Memory B cell (primary cell): ENCODE data around the gene TNFRSF17.
"Not testable (repeated sequence)": the region's sequence is repeated elsewhere in the genome, so short reads cannot be mapped to it uniquely, and the experiment has no call there.

Experiments
- ATAC-seq: fragments of 150-1000 bp; cut with Tn5 transposase; 2 replicates; pipeline ENCODE4 v1.10.0; 2021; ENCODE audit warnings: low read depth, mild to moderate bottlenecking, moderate library complexity
- DNase-seq, 2 donors: peaks; one replicate each; pipeline ENCODE4 v3.0.0; 2022; ENCODE audit warnings: low spot score in 2 of 2
- H3K27ac Mint-ChIP-seq: one replicate; pipeline ENCODE4 v1.8.0; 2022; ENCODE audit warnings: mild to moderate bottlenecking, moderate library complexity, mixed read lengths
- H3K27me3 Mint-ChIP-seq: one replicate; pipeline ENCODE4 v1.8.0; 2022; ENCODE audit warnings: mixed read lengths
- H3K36me3 Mint-ChIP-seq: one replicate; pipeline ENCODE4 v1.8.0; 2022; ENCODE audit warnings: mild to moderate bottlenecking, mixed read lengths
- H3K4me1 Mint-ChIP-seq: one replicate; pipeline ENCODE4 v1.8.0; 2022; ENCODE audit warnings: mixed read lengths
- H3K4me3 Mint-ChIP-seq: one replicate; pipeline ENCODE4 v1.8.0; 2022; ENCODE audit warnings: mild to moderate bottlenecking, moderate library complexity, mixed read lengths
- H3K9me3 Mint-ChIP-seq: one replicate; pipeline ENCODE4 v1.8.0; 2022; ENCODE audit warnings: mixed read lengths

Gene TNFRSF17

DNA sequence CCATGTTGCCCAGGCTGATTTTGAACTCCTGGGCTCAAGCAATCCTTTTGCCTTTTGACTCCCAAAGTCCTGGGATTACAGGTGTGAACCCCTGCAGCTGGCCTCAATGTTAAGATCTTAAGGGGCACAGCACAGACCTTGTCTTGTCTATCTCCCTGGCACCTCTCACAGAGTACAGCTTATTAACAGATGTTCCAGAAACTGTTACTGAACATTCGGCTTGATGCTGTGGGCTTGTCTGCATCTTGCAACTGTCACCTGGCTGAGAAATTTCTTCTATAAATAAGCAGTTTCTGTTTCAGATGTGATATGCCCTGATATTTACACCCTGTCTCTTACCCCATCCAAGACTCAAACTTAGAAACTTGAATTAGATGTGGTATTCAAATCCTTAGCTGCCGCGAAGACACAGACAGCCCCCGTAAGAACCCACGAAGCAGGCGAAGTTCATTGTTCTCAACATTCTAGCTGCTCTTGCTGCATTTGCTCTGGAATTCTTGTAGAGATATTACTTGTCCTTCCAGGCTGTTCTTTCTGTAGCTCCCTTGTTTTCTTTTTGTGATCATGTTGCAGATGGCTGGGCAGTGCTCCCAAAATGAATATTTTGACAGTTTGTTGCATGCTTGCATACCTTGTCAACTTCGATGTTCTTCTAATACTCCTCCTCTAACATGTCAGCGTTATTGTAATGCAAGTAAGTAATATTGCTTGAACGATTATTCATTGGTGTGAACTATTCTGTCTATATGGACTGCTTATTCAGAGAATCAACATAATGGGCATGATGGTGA, at the start of gene TNFRSF17:
TSS of gene TNFRSF17 (plus strand) at position 450 of the 791 bp plus-strand sequence. CDS start at position 565, 115 bp downstream.
- peak within 1 kb of the TSS; percentile 81 for H3K4me3 Mint-ChIP-seq
- peak within 1 kb of the TSS; percentile 91 for H3K27ac Mint-ChIP-seq

DNA sequence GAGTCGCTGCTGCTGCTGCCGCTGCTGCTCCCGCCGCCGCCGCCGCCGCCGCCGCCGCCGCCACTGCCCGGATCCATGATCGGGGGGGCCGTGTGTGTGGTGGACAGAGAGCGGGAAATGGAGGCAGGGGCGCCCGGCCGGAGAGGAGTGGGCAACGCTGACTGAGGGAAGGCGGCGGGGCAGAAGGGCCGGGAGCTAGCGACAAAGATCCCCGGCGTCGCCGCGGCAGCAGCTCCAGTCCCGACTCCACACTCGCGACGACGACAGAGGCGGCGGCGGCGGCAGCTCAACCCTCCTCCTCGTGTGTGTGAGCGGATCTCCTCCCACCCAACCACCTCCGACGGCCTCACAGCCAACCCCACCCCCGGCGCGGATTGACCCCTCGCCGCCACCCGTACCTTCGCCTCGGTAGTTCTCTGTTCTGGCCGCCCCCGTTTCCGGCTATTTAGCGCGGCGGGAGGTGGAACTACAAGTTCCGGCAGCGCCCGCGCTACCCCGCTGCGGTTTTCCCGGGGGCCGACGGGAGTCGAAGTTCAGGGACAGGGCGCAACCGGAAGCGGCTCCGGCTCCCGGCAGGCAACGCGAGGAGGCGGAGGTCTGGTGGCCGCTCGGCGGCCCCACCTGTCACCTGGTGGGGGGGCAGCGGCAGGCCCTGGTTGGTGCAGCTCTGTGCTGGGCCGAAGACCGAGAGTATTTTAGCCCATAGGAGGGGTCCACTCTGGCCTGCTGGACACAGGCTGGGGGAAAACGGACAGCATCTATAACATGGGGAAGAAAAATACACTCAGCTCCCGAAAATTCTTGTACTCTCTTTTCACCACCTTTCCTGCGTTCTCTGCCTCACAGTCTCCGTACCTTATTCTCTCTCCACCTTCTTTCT, 49.1 kb upstream of the TNFRSF17 start, which contains the start of gene GSPT1:
TSS of gene GSPT1 (minus strand) at position 313 of the 880 bp plus-strand sequence. CDS start at position 77, 236 bp downstream.
- Mint-ChIP-seq H3K9me3 (no peaks in the 10 kb centered on the region), H3K4me1 (peaks cover 28% of the 10 kb centered on the region), H3K27me3 (peaks cover 3% of the 10 kb centered on the region), H3K4me3 (peak within 1 kb of the TSS; percentile 88), H3K27ac (peak within 1 kb of the TSS; percentile 90), H3K36me3 (peaks cover 1% of the 10 kb centered on the region)
- ATAC-seq (peak; percentile 83), DNase-seq (peak; percentile 96 to 99)

More for the DNA sequence above, at the start of gene TNFRSF17:
- H3K4me1 Mint-ChIP-seq, result peaks cover 28% of the 10 kb centered on the region
- ATAC-seq (peak; percentile 64), DNase-seq (no peak)
- H3K9me3 Mint-ChIP-seq, result no peaks in the 10 kb centered on the region
- no peaks in the 10 kb centered on the region for H3K27me3 Mint-ChIP-seq
- peaks cover 9% of the 10 kb centered on the region for H3K36me3 Mint-ChIP-seq

DNA sequence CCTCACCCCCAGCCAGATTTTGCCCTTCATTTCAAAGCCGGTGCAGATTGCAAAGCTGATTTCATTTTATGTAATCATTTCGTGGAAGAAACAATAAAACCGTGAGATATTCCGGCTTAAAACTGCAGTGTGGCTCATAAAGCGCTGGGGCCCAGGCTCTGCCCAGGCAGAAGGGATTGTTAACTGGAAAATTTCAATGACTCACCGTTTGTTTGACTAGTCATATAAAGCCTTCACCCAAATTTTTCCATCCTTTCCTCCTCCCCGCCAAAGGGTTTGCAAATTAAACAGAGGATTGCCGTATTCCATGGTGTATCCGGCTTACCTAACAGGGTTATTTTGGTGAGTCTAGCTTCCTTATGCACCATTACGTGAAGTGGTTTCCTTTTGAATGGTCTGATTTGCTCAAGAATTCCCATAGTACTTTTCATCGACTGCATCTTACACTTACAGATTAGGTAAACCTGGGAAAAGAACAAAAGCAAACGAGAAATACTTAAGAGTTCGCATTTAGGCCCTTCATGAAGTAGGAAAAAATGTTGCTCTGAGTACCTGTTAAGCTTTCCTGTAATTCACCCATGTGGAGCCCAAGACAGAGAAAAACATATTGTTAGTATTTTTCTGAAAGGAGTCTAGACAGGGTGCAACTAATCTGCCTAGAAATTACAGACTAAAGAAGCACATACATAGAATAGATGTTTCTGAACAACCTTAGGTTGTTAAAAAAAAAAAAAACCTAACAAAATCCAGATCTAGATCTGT, 48.3 kb upstream of the TNFRSF17 start:
- ATAC-seq, result no peak
- no peak for DNase-seq
- H3K36me3 Mint-ChIP-seq, result peaks cover 1% of the 10 kb centered on the region

DNA sequence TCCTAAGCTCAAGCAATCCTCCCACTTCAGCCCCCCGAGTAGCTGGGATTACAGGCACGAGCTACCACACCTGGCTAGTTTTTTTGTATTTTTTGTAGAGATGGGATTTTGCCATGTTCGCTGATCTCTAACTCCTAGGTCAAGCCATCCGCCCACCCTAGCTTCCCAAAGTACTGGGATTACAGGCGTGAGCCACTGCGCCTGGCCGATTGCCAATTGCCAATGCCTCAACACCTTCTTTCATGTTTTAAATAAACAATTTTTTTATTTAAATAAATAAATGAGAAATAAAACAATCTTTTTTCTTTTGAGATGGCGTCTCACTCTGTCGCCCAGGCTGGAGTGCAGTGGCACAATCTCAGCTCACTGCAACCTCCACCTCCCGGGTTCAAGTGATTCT, 41.0 kb upstream of the TNFRSF17 start:
- not testable (repeated sequence) for DNase-seq, H3K4me3 Mint-ChIP-seq, H3K27me3 Mint-ChIP-seq, H3K9me3 Mint-ChIP-seq, H3K27ac Mint-ChIP-seq, H3K36me3 Mint-ChIP-seq, H3K4me1 Mint-ChIP-seq, ATAC-seq

More for the DNA sequence above, 48.3 kb upstream of the TNFRSF17 start:
- Mint-ChIP-seq H3K27ac (peak overlapping the region; percentile 85), H3K27me3 (peaks cover 3% of the 10 kb centered on the region), H3K4me1 (peaks cover 28% of the 10 kb centered on the region), H3K4me3 (peak overlapping the region; percentile 88), H3K9me3 (no peaks in the 10 kb centered on the region)

DNA sequence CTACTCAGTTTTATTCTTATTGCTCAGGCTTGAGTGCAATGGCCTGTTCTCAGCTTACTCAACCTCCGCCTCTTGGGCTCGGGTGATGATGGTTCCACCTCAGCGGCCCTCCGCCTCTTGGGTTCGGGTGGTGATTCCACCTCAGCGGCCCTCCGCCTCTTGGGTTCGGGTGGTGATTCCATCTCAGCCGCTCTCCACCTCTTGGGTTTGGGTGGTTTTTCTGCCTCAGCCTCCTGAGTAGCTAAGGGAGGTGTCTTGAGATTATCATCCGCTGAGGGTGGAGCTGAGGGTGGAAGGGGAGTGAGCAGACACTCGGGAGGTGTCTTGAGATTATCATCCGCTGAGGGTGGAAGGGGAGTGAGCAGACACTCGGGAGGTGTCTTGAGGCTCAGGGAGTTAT, 37.7 kb upstream of the TNFRSF17 start:
- not testable (repeated sequence) for H3K9me3 Mint-ChIP-seq, H3K27ac Mint-ChIP-seq, H3K27me3 Mint-ChIP-seq, H3K4me1 Mint-ChIP-seq, H3K4me3 Mint-ChIP-seq, ATAC-seq, DNase-seq, H3K36me3 Mint-ChIP-seq

DNA sequence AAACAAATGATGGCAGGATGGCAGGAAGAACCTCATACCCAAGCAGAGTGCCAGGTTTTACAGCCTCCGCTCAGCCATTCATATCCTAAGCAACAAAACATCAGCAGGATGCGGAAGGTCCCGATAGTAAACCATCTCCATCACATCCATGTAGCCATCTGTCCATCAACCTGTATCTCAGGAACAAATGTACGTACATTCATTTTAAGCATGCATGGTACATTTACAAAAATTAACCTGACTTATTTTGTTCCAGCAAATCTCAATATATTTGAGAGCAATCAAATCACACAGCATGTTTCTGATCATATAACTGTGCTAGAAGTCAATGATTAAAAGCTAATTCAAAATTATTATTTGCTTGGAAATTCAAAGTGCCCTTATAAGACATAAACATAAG, 23.1 kb upstream of the TNFRSF17 start, which contains the start of gene NPIPB2:
TSS of gene NPIPB2 (minus strand) at position 101 of the 400 bp plus-strand sequence. CDS start at position 101, 0 bp downstream.
- ATAC-seq, H3K4me3 Mint-ChIP-seq, H3K4me1 Mint-ChIP-seq, H3K27me3 Mint-ChIP-seq, H3K36me3 Mint-ChIP-seq, H3K27ac Mint-ChIP-seq, H3K9me3 Mint-ChIP-seq, DNase-seq: not testable (repeated sequence)

DNA sequence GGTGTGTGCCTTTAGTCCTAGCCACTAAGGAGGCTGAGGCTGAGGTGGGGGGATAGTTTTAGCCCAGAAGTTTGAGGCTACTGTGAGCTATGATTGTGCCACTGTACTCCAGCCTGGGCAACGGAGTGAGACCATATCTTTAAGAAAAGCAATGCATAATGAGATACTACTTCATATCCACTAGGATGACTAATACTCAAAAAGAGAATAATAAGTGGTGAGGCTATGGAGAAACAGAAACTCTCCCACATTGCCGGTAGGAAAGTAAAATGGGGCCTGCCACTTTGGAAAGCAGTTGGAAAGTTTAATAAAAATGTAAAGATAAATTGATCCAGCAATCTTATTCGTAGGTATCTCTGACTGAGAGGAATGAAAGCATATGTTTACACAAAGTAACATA, 18.6 kb upstream of the TNFRSF17 start:
- Mint-ChIP-seq H3K4me3 (no peak overlapping the region), H3K9me3 (no peaks in the 10 kb centered on the region), H3K27ac (no peak overlapping the region), H3K4me1 (peaks cover 8% of the 10 kb centered on the region), H3K27me3 (no peaks in the 10 kb centered on the region), H3K36me3 (no peaks in the 10 kb centered on the region)
- DNase-seq, result no peak
- ATAC-seq, result no peak

DNA sequence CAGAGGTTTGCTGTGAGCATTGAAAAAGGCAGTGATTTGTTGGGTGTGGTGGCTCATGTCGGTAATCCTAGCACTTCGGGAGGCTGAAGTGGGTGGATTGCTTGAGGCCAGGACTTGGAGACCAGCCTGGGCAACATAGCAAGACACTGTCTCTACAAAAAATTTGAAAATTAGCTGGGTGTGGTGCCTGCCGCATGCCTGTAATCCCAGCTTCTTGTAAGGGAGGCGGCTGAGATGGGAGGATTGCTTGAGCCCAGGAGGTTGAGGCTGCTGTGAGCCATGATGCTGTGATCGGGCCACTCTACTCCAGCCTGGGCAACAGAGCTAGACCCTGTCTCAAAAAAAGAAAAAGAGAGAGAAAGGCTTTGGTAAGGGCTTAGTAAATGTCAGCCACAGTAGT, 16.2 kb upstream of the TNFRSF17 start:
- Mint-ChIP-seq H3K4me3 (no peak overlapping the region), H3K4me1 (peaks cover 8% of the 10 kb centered on the region), H3K9me3 (no peaks in the 10 kb centered on the region), H3K27ac (no peak overlapping the region), H3K36me3 (no peaks in the 10 kb centered on the region), H3K27me3 (no peaks in the 10 kb centered on the region)
- no peak for DNase-seq
- ATAC-seq, result no peak

DNA sequence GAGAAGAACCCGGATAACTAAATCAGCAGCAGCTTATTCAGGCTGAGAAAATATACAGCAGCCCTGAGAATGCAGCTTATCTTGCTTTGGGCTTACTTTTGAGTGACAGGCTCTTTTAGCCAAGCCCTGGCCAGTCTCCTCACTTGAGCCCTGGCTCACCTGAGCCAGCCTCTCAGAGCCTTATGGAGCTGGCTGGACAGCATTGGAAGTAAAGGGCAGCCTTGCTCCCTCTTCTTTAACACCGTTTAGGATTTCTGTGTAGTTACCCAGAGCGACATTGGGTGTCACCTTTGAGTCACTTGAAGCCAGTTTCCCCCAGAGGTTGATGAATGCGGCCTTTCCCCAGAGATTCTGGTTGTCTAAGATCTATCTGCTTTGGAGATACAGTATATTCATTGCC, 15.5 kb upstream of the TNFRSF17 start:
- peak; percentile 48 to 50 for DNase-seq
- peaks cover 8% of the 10 kb centered on the region for H3K4me1 Mint-ChIP-seq
- H3K4me3 Mint-ChIP-seq, result no peak overlapping the region
- no peaks in the 10 kb centered on the region for H3K27me3 Mint-ChIP-seq
- H3K9me3 Mint-ChIP-seq, result no peaks in the 10 kb centered on the region
- ATAC-seq, result peak; percentile 97
- no peaks in the 10 kb centered on the region for H3K36me3 Mint-ChIP-seq
- peak overlapping the region; percentile 55 for H3K27ac Mint-ChIP-seq

DNA sequence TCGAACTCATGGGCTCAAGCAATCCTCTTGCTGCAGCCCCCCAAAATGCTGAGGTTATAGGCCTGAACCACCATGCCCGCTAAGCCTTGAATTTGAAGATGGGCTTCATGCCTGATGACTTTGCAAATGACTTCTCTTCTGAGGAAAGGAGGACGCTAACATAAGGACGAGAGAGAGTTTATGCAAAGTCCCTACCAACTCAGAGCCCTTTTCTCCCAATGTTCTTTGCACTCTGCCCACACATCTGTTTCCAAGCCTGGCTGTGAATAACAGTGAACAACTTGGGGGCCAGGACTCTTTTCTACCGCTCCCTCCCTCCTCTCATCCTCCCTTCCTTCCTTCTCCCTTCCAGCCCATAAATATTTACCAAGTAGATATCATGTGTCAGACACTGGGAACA, 14.6 kb upstream of the TNFRSF17 start:
- ATAC-seq (no peak), DNase-seq (no peak)
- H3K36me3 Mint-ChIP-seq, result no peaks in the 10 kb centered on the region
- no peaks in the 10 kb centered on the region for H3K27me3 Mint-ChIP-seq
- no peak overlapping the region for H3K4me3 Mint-ChIP-seq
- peaks cover 8% of the 10 kb centered on the region for H3K4me1 Mint-ChIP-seq
- no peaks in the 10 kb centered on the region for H3K9me3 Mint-ChIP-seq
- peak overlapping the region; percentile 49 for H3K27ac Mint-ChIP-seq

DNA sequence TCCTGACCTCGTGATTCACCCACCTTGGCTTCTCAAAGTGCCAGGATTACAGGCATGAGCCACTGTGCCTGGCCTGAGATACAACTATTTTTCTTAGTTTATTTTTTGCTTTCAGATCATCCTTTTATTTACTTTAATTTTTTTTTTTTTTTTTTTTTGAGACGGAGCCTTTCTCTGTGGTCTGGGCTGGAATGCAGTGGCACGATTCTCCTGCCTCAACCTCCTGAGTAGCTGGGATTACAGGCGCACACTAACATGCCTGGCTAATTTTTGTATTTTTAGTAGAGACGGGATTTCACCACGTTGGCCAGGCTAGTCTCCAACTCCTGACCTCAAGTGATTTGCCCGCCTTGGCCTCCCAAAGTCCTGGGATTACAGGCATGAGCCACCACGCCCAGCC, 11.4 kb upstream of the TNFRSF17 start:
- not testable (repeated sequence) for ATAC-seq, H3K4me3 Mint-ChIP-seq, H3K9me3 Mint-ChIP-seq, H3K27me3 Mint-ChIP-seq, H3K4me1 Mint-ChIP-seq, H3K36me3 Mint-ChIP-seq, DNase-seq, H3K27ac Mint-ChIP-seq

DNA sequence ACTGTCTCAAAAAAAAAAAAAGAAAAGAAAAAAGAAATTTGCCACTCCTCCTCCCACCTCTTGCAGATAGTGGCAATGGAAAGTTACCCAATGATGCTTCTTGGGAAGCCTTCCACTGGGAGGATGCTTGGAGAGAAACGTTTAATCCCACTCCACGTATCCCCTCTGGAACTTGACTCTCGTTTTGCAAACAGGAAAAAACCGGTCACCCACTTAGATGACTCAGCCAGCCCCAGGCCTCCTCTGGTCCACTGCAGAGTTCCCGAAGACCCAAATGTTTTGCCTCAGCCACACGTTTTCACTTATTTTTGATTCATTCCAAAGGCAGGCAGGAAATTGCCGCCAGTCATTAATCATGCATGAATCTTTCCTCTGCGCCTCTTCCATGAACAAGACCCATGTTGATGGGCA, 9.3 kb upstream of the TNFRSF17 start:
- Mint-ChIP-seq H3K27ac (no peak overlapping the region), H3K36me3 (peaks cover 1% of the 10 kb centered on the region), H3K9me3 (no peaks in the 10 kb centered on the region), H3K4me3 (no peak overlapping the region), H3K4me1 (no peaks in the 10 kb centered on the region), H3K27me3 (no peaks in the 10 kb centered on the region)
- ATAC-seq (no peak), DNase-seq (no peak)

DNA sequence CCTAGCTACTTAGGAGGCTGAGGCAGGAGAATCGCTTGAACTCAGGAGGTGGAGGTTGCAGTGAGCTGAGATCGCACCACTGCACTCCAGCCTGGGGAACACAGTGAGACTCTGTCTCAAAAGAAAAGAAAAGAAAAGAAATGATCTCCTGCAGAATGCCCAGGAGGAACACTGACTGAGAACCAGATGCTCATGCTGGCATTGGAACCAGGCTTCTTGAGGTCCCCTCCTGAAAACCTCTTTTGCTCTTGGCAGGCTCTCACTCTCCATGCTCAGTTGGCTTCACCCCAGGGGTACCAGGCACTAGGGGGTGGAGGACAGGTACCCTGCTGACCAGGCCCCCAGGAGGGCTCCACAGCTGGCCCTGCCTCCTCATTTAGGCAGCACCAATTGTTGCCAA, 8.5 kb upstream of the TNFRSF17 start:
- no peaks in the 10 kb centered on the region for H3K9me3 Mint-ChIP-seq
- H3K27me3 Mint-ChIP-seq, result no peaks in the 10 kb centered on the region
- no peak overlapping the region for H3K27ac Mint-ChIP-seq
- peaks cover 3% of the 10 kb centered on the region for H3K36me3 Mint-ChIP-seq
- no peak for ATAC-seq
- H3K4me3 Mint-ChIP-seq, result no peak overlapping the region
- no peak for DNase-seq
- no peaks in the 10 kb centered on the region for H3K4me1 Mint-ChIP-seq
